HG03469 (cell line): ENCODE results near the gene TNFRSF18.

Experiments used
- ATAC-seq: cut with Tn5 transposase; IDR thresholded peaks from one replicate; pipeline ENCODE4 v1.9.1; 2021; ENCODE audit warnings: mild to moderate bottlenecking, moderate library complexity, moderate number of reproducible peaks; ENCODE audit not compliant: unreplicated experiment

Gene TNFRSF18

GRCh38 chr1:1240822-1241587 is 34.6 kb upstream of the TNFRSF18 start:
- ATAC-seq, result no peak

DNA sequence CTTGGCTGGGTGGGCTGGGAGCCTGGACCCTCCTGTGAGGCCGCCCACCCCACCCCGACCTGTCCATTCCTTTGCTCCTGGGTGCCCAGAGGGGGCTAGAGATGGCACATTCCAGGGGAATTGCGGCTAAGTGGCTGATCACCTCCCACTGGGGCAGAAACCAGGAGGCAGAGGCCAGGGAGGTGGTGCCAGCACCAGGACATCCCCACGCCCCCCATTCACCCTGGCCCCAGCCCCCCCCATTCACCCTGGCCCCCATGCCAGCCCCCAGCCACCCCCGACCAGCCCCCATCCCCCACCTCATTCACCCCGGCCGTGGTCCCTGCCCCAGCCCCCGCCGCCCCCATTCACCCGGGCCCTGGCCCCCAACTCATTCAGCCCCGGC is 33.9 kb upstream of the TNFRSF18 start:
- ATAC-seq, result no peak

GRCh38 chr1:1239614-1240347 is 33.4 kb upstream of the TNFRSF18 start:
- ATAC-seq, result no peak

DNA sequence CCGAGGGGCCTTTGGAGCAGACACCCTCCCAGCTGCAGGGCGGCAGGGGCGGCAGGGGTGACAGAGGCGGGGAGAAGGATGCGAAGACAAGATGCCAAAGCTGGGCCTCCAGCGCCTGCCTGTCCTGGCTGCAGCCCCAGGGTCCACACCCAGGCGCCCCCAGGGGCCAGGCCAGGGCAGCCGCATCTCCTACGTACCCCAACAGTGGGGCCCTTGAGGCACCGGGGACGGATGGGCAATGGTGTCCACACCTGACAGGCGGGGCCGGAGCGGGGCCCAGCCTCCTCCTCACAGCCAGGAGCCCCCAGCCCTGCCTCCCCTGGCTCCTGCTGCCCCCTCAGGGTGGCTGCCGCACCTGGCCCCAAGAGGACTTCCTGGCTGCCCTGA is 32.8 kb upstream of the TNFRSF18 start:
- no peak for ATAC-seq

DNA sequence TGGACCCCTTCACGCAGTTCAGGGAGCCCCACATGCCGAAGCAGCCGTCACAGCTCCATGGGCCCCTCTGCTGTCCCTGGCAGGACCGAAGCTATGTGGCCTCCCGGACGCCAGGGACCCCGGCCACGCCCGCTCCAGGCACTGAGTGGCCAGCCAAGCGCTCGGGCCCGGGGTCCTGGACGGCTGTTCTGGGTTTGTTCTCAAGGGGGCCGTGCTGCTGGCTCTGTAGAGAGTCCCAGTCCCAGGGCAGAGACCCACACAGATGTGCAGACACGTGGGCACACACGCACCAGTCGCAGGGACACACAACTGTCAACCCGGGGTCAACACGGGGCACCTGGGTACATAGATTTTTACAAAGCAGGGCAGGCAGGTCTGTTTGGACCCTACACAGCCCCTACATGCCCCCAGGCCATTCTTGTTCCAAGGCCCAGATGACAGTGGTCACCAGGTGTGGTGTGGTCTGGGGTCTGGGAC is 32.3 kb upstream of the TNFRSF18 start:
- no peak for ATAC-seq

DNA sequence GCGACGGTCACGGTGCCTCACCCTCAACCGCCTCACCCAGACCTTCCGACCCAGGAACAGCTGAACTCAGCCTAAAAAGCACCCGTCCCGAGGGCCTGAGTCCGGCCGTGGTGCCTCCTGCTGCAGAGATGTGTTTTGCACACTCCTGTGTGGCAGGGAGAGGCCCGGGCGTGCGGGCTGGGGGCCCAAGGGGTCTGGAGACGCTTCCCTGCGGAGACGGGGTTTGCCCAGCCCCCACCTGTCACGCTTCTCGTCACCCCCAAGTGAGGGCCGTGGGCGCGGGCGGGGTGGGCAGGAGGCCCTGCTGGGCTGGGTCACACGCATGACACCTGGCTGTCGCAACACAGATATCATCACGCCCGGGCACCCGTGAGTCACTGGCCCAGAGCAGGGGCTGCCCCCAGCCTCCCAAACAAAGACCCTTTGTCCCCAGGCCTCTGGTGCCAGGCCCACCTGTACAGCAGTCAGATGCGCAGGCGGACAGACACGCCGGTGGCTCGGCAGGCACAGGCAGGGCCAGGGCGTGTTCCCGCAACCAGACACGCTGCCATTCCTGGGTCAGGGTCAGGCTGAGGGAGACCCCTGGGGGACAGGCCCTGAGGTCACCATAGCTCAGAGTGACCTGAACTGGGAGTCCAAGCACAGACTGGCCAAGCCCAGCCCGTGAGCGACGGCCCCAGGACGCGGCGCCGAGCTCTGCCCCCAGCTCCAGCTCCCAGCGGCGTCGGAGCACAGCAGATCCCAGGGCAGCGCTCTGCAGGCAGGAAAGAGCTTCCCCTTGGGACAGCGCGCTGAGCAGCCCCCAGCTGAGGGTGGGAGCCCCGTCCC is 31.7 kb upstream of the TNFRSF18 start:
- no peak for ATAC-seq

GRCh38 chr1:1236945-1237873 is 30.8 kb upstream of the TNFRSF18 start:
- no peak for ATAC-seq

- no peak for ATAC-seq
Measured at GRCh38 chr1:1236176-1236763, 29.9 kb upstream of the TNFRSF18 start.

- ATAC-seq, result no peak
Measured at GRCh38 chr1:1235016-1235744, 28.8 kb upstream of the TNFRSF18 start.

- ATAC-seq, result no peak
Measured at GRCh38 chr1:1234180-1234808, 27.9 kb upstream of the TNFRSF18 start.

- no peak for ATAC-seq
Measured at GRCh38 chr1:1233567-1233892, 27.1 kb upstream of the TNFRSF18 start.

DNA sequence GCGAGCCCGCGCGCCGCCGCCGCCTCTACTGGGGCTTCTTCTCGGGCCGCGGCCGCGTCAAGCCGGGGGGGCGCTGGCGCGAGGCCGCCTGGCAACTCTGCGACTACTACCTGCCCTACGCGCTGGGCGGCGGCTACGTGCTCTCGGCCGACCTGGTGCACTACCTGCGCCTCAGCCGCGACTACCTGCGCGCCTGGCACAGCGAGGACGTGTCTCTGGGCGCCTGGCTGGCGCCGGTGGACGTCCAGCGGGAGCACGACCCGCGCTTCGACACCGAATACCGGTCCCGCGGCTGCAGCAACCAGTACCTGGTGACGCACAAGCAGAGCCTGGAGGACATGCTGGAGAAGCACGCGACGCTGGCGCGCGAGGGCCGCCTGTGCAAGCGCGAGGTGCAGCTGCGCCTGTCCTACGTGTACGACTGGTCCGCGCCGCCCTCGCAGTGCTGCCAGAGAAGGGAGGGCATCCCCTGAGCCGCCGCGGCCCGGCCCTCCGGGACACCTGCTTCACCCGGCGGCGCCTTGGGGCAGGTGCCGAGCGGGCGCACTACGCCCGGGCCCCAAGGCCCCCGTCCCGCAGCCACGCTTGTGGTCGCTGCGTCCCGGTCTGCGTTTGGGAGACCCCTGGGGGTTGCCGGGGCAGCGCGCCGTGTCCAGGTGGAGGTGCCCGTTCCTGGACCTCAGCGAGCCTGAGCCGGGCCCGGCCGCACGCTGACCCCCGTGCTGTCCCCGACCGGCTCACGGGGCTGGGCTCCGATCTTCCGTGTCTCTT is 26.6 kb upstream of the TNFRSF18 start:
- ATAC-seq, result no peak

DNA sequence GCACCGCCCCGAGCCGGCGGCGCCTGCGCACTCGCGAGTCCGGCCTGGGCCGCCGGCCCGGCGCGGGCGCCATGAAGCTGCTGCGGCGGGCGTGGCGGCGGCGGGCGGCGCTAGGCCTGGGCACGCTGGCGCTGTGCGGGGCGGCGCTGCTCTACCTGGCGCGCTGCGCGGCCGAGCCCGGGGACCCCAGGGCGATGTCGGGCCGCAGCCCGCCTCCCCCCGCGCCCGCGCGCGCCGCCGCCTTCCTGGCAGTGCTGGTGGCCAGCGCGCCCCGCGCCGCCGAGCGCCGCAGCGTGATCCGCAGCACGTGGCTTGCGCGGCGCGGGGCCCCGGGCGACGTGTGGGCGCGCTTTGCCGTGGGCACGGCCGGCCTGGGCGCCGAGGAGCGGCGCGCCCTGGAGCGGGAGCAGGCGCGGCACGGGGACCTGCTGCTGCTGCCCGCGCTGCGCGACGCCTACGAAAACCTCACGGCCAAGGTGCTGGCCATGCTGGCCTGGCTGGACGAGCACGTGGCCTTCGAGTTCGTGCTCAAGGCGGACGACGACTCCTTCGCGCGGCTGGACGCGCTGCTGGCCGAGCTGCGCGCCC is 25.9 kb upstream of the TNFRSF18 start, which contains the start of gene B3GALT6:
TSS of gene B3GALT6 (plus strand) at position 30 of the 588 bp plus-strand sequence. CDS start at position 72, 42 bp downstream.
- ATAC-seq, result no peak

DNA sequence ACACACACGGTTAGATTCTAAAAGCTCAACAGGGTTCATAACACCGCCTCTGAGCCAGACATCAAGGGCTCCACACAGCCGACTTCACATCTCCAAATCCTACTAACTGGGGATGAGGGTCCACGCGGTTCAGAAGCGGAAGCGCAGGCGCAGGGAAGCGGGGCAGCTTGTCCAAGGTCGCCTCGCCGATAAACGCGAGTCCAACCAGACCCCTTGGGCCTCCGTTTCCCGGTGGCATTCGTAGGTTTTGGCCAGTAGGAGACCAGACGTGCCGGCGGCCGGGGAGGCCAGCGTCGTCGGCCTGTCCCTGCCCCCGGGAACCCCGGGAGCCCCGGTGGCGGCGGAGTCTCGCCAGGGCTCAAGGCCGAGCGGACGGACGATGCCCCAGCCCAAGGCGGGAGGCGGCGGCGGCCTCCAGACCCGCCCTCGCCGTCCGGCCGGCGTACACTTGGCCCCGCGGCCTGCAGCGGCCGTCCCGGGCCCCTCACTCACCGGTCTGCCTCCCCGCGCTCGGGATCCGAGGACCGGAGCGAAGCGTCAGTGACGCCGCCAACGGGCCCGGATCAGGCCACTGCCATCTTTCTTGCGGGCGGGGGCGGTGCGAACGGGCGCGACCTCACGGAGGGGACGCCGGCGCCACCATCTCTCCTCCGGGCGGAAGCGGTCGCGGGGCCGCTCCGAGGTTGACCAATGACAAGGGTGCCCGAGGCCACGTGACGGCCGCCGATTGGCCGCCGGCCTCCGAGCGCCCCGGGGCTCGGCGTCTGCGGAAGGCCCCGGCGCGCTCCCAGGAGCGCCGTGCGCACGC is 25.2 kb upstream of the TNFRSF18 start, which contains the start of gene SDF4:
TSS of gene SDF4 (minus strand) at position 602 of the 808 bp plus-strand sequence. CDS start 3,229 bp downstream, outside the sequence.
- peak; percentile 83 for ATAC-seq

DNA sequence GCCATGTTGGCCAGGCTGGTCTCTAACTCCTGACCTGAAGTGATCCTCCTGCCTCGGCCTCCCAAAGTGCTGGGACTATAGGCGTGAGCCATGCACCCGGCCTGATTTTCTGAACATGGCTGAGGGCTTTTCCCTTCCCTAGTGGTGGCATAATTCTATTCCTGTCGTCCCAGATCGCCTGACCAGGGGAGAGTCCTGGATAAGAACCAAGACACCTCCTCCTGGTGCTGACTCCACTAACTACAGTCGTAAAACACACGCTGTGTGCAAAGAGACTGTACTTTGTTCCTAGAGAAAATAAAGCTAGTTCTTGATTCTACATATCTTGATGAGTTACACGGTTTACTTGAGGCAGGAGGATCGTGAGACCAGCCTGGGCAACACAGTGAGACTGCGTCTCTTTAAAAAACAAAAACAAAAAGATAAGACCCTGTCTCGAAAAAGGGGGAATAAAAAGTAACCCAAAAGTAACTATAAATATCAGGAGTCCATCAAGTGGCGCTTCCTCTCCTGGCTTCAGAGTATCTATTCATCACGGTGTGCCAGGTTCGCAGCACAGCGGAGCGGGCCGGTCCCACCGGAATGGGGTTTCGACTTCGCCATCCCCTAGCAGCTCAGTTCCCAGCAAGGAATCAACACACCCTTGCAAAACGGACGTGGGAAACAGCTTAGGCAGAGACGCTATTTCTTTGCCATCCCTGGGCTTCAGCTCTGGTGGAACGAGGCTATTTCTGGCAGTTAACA is 24.4 kb upstream of the TNFRSF18 start:
- no peak for ATAC-seq

GRCh38 chr1:1229770-1230169 is 23.4 kb upstream of the TNFRSF18 start:
- ATAC-seq, result no peak
